ENCODE measurements around the gene CSK. TPM values are rescaled to one million over a fixed set of nuclear protein-coding genes. Genes with fewer than 3 reads are reported as not detected.

Gene CSK
- total and polyA plus RNA-seq, 2 experiments from 2014 or later: 11.0 to 18.0 TPM

GRCh38 chr15:74789741-74790079, 7.8 kb downstream of the CSK start:
- Histone ChIP-seq H4K20me1 (ENCODE audit: insufficient read depth) (no peaks in the 10 kb centered on the region; the same call in 1 of the 2 replicates), H3K9ac (no peak overlapping the region), H3K9me3 (ENCODE audit: low read depth) (no peaks in the 10 kb centered on the region), H3K27ac (peak overlapping the region; percentile 34; the same call in 1 of the 2 replicates), H3F3A (ENCODE audit: insufficient read depth) (peaks cover 6% of the 10 kb centered on the region; the same call in 1 of the 2 replicates), H3K4me1 (ENCODE audit: insufficient read depth) (peaks cover 25% of the 10 kb centered on the region), H3K9me2 (ENCODE audit: insufficient read depth) (no peaks in the 10 kb centered on the region), H2AFZ (no peak overlapping the region), H3K4me3 (no peak overlapping the region), H3K4me2 (ENCODE audit: unreplicated experiment) (no peak overlapping the region), H3K36me3 (ENCODE audit: low read depth) (no peaks in the 10 kb centered on the region), H3K27me3 (replicated peaks; ENCODE audit: insufficient read depth) (no peaks in the 10 kb centered on the region), H3K79me2 (ENCODE audit: insufficient read depth) (peaks cover 97% of the 10 kb centered on the region)
- no peak for DNase-seq
- 64 to 65% methylated on average over 3 of the region's 3 CpGs for WGBS, 2 experiments (ENCODE audit: low coverage in 1 of 2, low lambda C conversion rate in 2 of 2, missing lambda C conversion rate in 2 of 2)
- no peak for TF ChIP-seq EZH2 (IDR thresholded peaks at IDR 0.05; ENCODE audit: insufficient read depth, poor library complexity, severe bottlenecking)
- TF ChIP-seq EZH2phosphoT487 (IDR thresholded peaks at IDR 0.05; ENCODE audit: insufficient read depth, low read depth): no peak
- in situ Hi-C loops (cut with MboI): no loop called here

- 55 to 56% methylated on average over 15 of the region's 15 CpGs for WGBS, 2 experiments (ENCODE audit: low coverage in 1 of 2, low lambda C conversion rate in 2 of 2, missing lambda C conversion rate in 2 of 2)
- Histone ChIP-seq H2AFZ (no peak overlapping the region), H4K20me1 (ENCODE audit: insufficient read depth) (no peaks in the 10 kb centered on the region; the same call in 1 of the 2 replicates)
These were observed 8.4 kb downstream of the CSK start for GRCh38 chr15:74790080-74790916.

GRCh38 chr15:74791007-74791406, 9.1 kb downstream of the CSK start:
- H4K20me1 ChIP-seq (ENCODE audit: insufficient read depth): no peaks in the 10 kb centered on the region; the same call in 1 of the 2 replicates
- TF ChIP-seq EZH2phosphoT487 (IDR thresholded peaks at IDR 0.05; ENCODE audit: insufficient read depth, low read depth) (no peak), EZH2 (IDR thresholded peaks at IDR 0.05; ENCODE audit: insufficient read depth, poor library complexity, severe bottlenecking) (no peak)
- in situ Hi-C loops (cut with MboI): no loop called here
- H3K4me3 ChIP-seq: no peak overlapping the region
- 0 out of 2 replicates have a peak overlapping the region, but pooled peaks have one; percentile 4 for H3K9ac ChIP-seq
- H2AFZ ChIP-seq: no peak overlapping the region
- H3K27me3 ChIP-seq (replicated peaks; ENCODE audit: insufficient read depth): no peaks in the 10 kb centered on the region
- H3K36me3 ChIP-seq (ENCODE audit: low read depth): no peaks in the 10 kb centered on the region
- H3F3A ChIP-seq (ENCODE audit: insufficient read depth): peaks cover 6% of the 10 kb centered on the region; the same call in 1 of the 2 replicates
- 54 to 66% methylated on average over 1 of the region's 1 CpG for WGBS, 2 experiments (ENCODE audit: low coverage in 1 of 2, low lambda C conversion rate in 2 of 2, missing lambda C conversion rate in 2 of 2)
- peaks cover 25% of the 10 kb centered on the region for H3K4me1 ChIP-seq (ENCODE audit: insufficient read depth)
- H3K9me3 ChIP-seq (ENCODE audit: low read depth): no peaks in the 10 kb centered on the region
- peaks cover 97% of the 10 kb centered on the region for H3K79me2 ChIP-seq (ENCODE audit: insufficient read depth)
- peak overlapping the region; percentile 34 for H3K27ac ChIP-seq
- H3K4me2 ChIP-seq (ENCODE audit: unreplicated experiment): no peak overlapping the region
- no peaks in the 10 kb centered on the region for H3K9me2 ChIP-seq (ENCODE audit: insufficient read depth)
- DNase-seq: no peak

More at GRCh38 chr15:74790080-74790916, 8.4 kb downstream of the CSK start:
- peak; percentile 78 for DNase-seq
- no peak overlapping the region for H3K4me3 ChIP-seq
- no peaks in the 10 kb centered on the region for H3K27me3 ChIP-seq (replicated peaks; ENCODE audit: insufficient read depth)
- H3K79me2 ChIP-seq (ENCODE audit: insufficient read depth): peaks cover 97% of the 10 kb centered on the region
- H3K27ac ChIP-seq: peak overlapping the region; percentile 34
- H3K9me3 ChIP-seq (ENCODE audit: low read depth): no peaks in the 10 kb centered on the region
- no peak for TF ChIP-seq EZH2 (IDR thresholded peaks at IDR 0.05; ENCODE audit: insufficient read depth, poor library complexity, severe bottlenecking)
- TF ChIP-seq EZH2phosphoT487 (IDR thresholded peaks at IDR 0.05; ENCODE audit: insufficient read depth, low read depth): no peak
- no peaks in the 10 kb centered on the region for H3K36me3 ChIP-seq (ENCODE audit: low read depth)
- in situ Hi-C loops (cut with MboI): no loop called here
- H3K4me1 ChIP-seq (ENCODE audit: insufficient read depth): peaks cover 25% of the 10 kb centered on the region
- no peaks in the 10 kb centered on the region for H3K9me2 ChIP-seq (ENCODE audit: insufficient read depth)
- peaks cover 6% of the 10 kb centered on the region; the same call in 1 of the 2 replicates for H3F3A ChIP-seq (ENCODE audit: insufficient read depth)
- H3K9ac ChIP-seq: 0 out of 2 replicates have a peak overlapping the region, but pooled peaks have one; percentile 4
- no peak overlapping the region for H3K4me2 ChIP-seq (ENCODE audit: unreplicated experiment)

- H3K27ac ChIP-seq: no peak overlapping the region
- no peak overlapping the region for H3K4me3 ChIP-seq
- TF ChIP-seq EZH2phosphoT487 (IDR thresholded peaks at IDR 0.05; ENCODE audit: insufficient read depth, low read depth) (no peak), EZH2 (IDR thresholded peaks at IDR 0.05; ENCODE audit: insufficient read depth, poor library complexity, severe bottlenecking) (no peak)
- peaks cover 97% of the 10 kb centered on the region for H3K79me2 ChIP-seq (ENCODE audit: insufficient read depth)
- H3K4me1 ChIP-seq (ENCODE audit: insufficient read depth): peaks cover 24% of the 10 kb centered on the region
- no peak overlapping the region for H3K4me2 ChIP-seq (ENCODE audit: unreplicated experiment)
- H3K9ac ChIP-seq: no peak overlapping the region
- no peaks in the 10 kb centered on the region for H3K9me3 ChIP-seq (ENCODE audit: low read depth)
- no peaks in the 10 kb centered on the region; the same call in 1 of the 2 replicates for H4K20me1 ChIP-seq (ENCODE audit: insufficient read depth)
- H3K36me3 ChIP-seq (ENCODE audit: low read depth): no peaks in the 10 kb centered on the region
- in situ Hi-C loops (cut with MboI): no loop called here
- no peaks in the 10 kb centered on the region for H3K9me2 ChIP-seq (ENCODE audit: insufficient read depth)
- H2AFZ ChIP-seq: no peak overlapping the region
- H3F3A ChIP-seq (ENCODE audit: insufficient read depth): peaks cover 6% of the 10 kb centered on the region; the same call in 1 of the 2 replicates
- DNase-seq: no peak
- 86 to 93% methylated on average over 7 of the region's 7 CpGs for WGBS, 2 experiments (ENCODE audit: low coverage in 1 of 2, low lambda C conversion rate in 2 of 2, missing lambda C conversion rate in 2 of 2)
- no peaks in the 10 kb centered on the region for H3K27me3 ChIP-seq (replicated peaks; ENCODE audit: insufficient read depth)
These were observed 9.8 kb downstream of the CSK start for GRCh38 chr15:74791667-74792066.

Measured in GM23248 (cell line).